LoVo (cell line): ENCODE results near the gene SRPRA.
A peak's percentile ranks its signal among the peaks of the same experiment; 100 is the strongest.
"Not testable (repeated sequence)": the region's sequence is repeated elsewhere in the genome, so short reads cannot be mapped to it uniquely, and the experiment has no call there.

Experiments used
- DNase-seq: peaks from one replicate; pipeline ENCODE4 v3.0.0-alpha.2; 2016; ENCODE audit warnings: low spot score

SRPRA gene

GRCh38 chr11:126282736-126283591 is 14.3 kb upstream of the SRPRA start, which contains the start of gene TIRAP:
Gene TIRAP (plus strand): TSS chr11:126283093. CDS start chr11:126290895, 7,802 bp downstream.
- DNase-seq: peak; percentile 57

DNA sequence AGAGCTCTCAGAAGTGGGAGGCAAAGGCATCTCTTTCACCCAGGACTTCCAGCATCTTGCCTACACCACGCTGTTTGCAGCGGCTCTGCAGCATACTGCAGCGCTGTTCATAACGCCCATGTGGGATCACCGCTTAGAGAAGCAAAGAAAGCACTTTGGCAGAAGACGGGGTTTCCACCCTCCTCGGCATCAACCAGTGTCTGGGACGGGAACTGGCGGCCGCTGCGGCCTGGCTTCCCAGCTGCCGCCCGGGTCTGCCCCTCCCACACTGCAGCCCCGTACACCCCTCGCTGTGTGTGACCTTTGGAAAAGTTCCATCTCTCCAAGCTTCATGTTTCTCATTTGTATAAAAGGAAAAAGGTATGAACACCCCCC is 13.7 kb upstream of the SRPRA start:
- no peak for DNase-seq

DNA sequence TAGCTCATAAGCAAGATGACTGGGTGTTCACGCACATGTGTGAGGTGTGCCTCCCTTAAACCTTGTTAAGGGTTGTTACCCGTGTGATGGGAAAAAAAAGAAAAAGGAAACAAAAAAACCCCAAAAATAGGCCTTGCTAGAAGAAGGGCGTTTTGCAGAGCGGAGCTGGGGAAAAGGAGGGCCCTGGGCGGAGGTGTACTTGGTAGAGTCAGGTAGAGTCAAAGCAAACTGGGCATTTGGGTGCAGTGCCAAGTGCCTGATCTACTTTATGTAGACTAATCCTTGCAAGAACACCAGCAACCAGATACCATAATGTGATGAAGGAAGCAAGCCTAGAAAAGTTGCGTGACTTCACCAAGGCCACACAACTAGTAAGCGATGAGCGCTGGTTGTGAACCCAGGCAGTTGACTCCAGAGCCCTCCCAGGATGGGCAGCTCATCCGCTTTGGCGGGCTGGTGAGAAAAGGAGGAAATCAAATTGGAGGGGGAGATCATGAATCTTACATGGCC is 13.0 kb upstream of the SRPRA start:
- DNase-seq: no peak

- no peak for DNase-seq
Measured at GRCh38 chr11:126281245-126281644, 12.6 kb upstream of the SRPRA start.

DNA sequence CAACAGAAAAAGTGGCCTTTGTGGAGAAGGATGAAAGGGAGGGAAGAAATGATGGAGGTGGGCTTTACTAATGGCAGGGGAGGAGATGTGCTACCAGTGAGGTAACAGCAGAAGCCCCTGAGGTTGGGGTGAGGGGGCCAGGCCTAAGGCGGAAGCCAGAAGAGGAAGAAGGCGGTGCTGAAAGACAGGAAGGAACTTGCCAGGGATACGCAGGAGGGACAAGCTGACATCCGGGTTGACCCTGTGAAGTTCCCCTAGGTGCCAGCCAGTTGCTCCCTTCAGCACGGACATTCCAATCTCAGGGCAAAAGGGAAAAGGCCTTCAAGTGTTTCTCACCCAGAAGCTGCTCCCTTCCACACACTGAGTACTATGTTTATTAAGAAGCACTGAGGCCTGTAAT is 11.9 kb upstream of the SRPRA start:
- DNase-seq: no peak

- no peak for DNase-seq
Measured at GRCh38 chr11:126279191-126279590, 10.5 kb upstream of the SRPRA start.

- DNase-seq: no peak
Measured at GRCh38 chr11:126277780-126278179, 9.1 kb upstream of the SRPRA start.

DNA sequence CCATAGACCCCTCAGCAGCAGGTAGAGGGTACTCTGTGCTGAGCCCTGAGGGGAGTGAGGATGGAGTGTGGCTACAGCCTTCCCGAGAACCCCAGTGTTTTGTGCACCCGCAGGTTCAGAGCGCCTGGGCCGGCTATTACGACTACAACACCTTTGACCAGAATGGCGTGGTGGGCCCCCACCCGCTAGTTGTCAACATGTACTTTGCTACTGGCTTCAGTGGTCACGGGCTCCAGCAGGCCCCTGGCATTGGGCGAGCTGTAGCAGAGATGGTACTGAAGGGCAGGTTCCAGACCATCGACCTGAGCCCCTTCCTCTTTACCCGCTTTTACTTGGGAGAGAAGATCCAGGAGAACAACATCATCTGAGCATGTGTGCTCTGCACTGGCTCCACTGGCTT is 8.6 kb upstream of the SRPRA start:
- no peak for DNase-seq

GRCh38 chr11:126268361-126268707 is 361 bp downstream of the SRPRA start:
- DNase-seq: no peak

GRCh38 chr11:126267650-126268049 is 1.0 kb downstream of the SRPRA start:
- DNase-seq: no peak

DNA sequence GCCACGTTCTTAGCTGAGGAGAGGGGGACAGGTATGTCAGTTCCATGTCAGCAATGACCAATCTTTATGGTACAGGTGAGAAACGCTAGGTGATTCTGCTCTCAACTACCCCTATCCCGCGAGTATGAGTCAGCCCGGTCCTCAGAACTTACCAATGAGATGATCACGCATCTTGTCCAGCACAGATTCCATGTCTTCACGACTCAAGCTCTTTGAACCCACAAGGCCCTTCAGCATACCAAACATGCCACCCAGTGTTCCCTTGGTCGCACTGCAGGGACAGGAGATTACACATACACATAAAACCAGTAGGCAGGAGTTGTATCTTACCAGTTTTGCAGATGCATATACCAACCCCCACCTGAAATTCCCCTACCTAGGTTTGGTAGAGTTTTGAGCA is 2.9 kb downstream of the SRPRA start:
- DNase-seq: no peak

DNA sequence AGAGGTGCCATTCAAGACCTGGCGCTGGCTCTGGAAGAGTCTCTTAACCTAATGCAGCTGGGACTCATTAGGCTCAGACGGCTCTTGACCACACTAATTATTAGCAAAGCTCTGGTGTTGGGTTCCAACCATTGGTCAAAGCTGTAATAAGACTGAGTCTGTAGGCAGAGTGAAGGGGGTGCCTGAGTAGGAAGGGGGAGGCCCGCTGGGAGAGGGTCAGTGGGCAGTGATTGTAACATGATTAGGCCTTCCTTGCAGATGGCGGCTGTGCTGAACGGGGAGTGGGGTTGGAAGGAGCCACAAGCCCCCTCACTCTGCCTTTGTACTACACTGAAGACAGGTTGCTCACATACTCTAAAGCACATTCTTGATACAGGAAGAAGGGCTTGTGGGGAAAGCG is 5.2 kb downstream of the SRPRA start:
- DNase-seq: no peak

GRCh38 chr11:126262216-126262615 is 6.5 kb downstream of the SRPRA start:
- no peak for DNase-seq

DNA sequence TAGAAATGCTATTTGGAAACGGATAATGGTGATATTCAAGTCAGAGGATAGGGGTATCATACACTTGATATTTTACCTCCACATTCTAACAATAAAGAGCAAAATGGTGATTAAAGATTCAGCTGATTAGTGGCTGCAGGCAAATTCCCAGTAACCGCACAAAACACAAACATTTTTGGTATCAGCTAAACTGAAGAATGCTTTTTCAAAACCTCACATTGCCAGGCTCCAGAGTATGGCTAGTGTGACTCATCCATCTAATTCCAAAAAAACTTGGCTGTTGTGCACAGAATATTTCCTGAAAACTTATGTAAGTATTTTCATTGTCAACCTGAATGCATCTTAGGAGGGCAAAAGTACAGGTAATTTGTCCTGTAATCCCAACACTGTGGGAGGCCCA is 10.9 kb downstream of the SRPRA start:
- no peak for DNase-seq

GRCh38 chr11:126257144-126257543 is 11.6 kb downstream of the SRPRA start:
- no peak for DNase-seq

GRCh38 chr11:126256216-126256615 is 12.5 kb downstream of the SRPRA start:
- no peak for DNase-seq

DNA sequence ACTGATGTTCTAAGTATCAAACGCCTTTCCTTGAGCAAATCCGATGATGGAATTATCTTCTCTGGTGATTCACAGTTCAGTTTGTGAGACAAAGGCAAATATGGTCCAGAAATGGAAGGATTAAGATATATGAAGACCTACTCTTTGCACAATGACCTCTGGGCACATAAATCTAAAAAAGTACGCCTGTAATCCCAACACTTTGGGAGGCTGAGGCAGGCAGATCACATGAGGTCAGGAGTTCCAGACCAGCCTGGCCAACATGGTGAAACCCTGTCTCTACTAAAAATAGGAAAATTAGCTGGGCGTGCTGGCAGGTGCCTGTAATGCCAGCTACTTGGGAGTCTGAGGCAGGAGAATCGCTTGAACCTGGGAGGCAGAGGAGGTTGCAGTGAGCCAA is 13.2 kb downstream of the SRPRA start:
- DNase-seq: not testable (repeated sequence)

DNA sequence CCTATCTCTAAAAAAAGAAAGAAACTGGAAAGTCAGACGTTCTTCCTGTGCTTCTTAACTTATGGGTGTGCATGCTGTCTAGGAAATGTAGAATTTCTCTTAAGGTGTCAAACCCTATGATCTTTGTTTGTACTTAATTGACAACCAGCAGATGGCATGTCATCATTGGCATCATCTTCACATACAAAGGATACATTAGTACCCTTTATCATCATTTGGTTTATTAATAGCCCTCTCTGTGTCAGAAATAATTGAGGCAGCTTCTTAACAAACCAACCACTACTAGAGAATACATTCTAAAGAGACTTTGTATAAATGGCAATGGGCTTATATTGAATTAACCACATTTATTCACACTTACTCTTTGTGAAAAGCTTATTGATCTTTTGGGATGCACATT is 13.9 kb downstream of the SRPRA start:
- DNase-seq: no peak

GRCh38 chr11:126253265-126253664 is 15.4 kb downstream of the SRPRA start:
- no peak for DNase-seq

- DNase-seq: no peak
Measured at GRCh38 chr11:126246636-126247035, 22.1 kb downstream of the SRPRA start.

- DNase-seq: no peak
Measured at GRCh38 chr11:126233391-126233790, 35.3 kb downstream of the SRPRA start.

GRCh38 chr11:126232683-126233082 is 36.0 kb downstream of the SRPRA start:
- DNase-seq: no peak

DNA sequence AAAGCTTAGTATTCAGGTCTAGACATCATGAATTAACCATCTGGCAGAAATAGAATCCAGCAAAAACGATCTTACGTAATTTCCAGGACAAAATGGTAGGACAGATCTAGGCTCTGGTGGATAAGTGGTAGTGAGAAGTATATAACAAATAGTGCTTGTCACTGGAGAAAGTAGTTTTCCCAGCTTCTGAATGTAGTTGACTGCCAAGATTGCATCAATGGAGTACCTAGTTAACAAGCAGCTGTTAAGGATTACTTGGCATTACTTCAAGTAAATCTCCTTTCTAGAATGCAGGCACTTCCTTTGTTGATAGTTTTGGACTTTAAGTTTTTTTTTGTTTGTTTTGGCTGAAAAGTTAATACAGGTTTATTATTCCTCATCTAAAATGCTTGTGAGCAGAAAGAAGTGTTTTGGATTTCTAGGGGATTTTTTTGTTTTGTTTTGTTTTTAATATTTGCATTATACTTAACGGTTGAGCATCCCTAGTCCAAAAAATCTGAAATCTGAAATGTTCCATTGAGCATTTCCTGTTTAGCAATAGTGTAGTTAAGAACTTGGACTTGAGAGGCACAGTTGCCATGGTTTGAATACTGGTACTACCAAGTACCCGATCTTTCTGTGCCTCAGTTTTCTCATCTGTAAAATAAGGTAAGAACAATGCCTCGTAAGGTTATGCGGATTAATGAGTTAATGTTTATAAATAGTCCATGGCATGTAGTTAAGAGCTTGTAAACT is 36.8 kb downstream of the SRPRA start:
- no peak for DNase-seq
